Activated CD8-positive, alpha-beta memory T cell treated with anti-CD3 and anti-CD28 coated beads, Interleukin-2, amount 50 U/mL, for 24 hours (primary cell): Measurements from ENCODE around the gene SUSD1.
A peak's percentile ranks its signal among the peaks of the same experiment; 100 is the strongest.
"Not testable (repeated sequence)": the region's sequence is repeated elsewhere in the genome, so short reads cannot be mapped to it uniquely, and the experiment has no call there.

ENCODE experiments used
- DNase-seq: peaks from one replicate; pipeline ENCODE4 v3.0.0-alpha.2; 2020; ENCODE audit errors: extremely low read depth

SUSD1 gene

DNA sequence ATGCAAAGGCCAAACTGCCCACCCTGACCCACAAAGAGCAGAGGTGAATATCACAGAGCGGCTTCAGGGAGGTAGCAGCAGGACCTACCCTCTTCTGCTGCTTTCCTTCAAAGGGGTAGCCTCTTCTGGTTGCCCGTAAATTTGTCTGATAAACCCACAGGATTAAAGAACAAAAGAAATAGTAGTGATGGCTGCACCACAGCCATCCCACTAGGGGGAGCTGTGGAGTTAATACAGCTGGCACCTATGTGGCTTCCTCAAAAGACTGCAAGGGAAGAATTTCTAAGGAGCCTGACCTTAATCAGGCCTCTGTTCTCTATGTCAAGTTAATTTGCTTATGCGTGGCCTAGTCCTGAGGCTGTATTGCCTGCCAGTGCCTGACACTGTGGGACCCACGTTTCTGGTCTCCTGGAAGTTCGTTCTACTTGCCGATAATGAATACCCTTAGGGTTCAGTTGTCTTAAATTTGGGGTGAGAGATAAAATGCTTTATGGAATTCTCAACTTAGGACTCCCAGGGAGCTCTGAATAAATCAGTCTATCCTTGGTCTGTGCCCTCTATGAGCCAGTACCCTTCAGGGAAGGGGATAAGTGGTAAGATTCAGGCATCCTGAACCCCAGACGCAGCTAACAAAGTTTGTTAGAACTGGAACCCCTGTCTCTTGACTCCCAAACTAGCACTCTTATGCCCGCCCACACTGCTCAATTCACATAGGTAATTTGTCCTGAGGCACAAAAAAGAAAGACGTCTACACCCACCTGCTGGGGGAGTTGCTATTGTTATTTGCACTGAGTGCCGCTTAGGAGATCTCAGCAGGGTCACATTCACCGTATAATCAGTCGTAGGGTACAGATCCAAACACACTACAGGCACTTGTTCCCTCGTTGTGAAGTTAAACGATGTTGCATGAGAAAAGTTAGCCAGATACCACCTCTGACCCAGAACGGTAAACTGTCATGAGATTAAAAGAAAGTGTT, 77.1 kb downstream of the SUSD1 start:
- peak; percentile 15 for DNase-seq

DNA sequence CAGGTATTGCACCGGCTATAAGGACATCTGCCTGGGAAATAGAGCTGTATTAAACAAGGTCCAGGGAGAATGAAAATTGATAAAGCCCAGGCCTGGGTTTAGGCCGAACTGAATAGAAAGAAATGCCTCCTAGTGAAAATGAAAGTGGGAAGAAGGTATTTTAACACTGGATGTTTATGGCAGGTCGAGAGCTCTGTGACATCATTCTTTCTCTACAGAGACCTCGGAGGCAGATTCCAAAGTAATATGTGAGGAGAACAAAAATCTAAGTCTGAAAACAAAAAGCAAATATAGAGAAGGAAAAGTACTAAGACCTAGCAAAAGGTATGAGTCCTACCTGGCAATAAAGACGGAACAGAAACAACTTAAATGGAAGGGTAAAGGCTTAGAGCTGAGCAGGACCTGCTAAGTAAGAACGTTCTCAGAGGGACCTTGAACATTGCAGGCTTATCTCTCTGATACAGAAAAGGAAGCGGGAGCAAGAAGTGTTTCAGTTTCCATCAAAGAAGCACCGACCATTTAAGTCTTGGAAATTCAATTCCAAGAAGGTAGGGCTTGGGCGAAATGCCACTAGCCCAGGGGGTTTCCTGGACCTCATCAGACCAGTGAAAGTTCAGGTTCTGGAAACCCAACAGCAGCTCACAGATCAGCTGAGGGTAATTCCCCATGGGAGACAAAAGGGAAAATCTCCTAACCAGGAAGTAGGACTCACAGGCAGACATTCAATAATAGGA, 80.0 kb downstream of the SUSD1 start:
- DNase-seq = no peak

DNA sequence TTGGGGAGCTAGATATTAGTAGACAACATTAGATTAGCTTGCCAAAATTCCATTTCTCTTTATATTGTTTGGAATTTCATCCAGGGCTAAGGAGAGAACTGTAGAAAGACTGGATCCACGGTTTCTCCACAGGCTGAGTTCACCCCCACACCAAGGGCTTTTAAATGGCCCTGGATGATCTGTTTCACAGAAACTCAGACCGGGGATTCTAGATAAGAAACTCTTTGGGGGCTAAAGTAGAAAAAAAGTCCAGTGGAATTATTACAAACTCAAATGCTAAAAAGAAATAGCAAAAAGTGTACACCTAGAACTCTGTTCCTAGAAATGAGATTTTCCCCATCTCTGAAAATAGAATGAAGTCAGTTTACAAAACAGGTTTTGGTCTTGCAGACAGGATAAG, 80.9 kb downstream of the SUSD1 start:
- DNase-seq = no peak

DNA sequence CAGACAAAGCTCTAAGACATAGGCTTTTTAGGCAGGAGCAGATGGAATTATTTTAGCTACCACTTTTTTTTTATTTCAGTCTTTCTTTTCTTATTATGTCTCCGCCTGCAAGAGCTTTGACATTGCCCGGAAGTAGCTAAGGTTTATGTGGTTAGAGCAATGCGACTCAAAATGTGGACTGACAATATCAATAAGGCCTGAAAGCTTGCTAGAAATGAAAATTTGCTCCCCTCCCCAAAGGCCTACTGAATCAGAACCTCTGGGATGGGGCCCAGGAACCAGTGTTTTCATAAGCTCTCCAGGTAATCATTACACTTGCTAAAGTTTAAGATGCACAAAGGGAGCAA, 81.3 kb downstream of the SUSD1 start:
- no peak for DNase-seq

DNA sequence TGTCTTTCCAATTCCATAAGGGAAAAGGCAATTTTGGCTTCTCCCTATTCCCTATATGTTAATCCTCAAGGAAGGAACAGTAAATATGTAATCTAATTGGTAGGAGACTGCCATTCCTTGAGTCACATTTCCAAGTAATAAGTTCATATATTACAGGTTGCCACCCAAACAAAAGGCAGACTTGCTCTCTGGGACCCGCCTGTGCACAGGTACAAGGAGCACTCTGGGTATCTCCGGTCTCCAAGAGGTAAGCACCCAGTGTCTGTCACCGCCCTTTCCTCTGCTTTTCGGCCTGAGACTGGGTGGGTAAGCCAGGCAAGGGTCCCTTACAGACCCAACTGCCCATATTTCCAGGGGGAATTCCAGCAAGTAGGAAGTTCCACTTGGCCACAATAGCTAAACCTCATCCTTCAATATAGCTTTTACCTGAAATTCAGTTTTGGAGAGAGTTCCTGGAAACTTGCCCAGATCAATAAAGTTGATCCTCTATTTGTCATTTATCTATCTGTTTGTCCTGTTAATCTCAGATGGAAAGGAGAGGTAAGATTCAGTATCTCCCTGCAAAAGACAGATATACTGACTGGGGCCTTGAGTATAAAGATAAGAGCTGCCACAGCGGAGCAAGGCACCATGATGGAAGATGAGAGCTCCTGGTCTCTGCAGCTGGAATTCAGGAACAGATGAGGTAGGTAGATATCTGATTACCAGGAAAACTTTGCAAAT, 81.8 kb downstream of the SUSD1 start:
- DNase-seq = no peak

DNA sequence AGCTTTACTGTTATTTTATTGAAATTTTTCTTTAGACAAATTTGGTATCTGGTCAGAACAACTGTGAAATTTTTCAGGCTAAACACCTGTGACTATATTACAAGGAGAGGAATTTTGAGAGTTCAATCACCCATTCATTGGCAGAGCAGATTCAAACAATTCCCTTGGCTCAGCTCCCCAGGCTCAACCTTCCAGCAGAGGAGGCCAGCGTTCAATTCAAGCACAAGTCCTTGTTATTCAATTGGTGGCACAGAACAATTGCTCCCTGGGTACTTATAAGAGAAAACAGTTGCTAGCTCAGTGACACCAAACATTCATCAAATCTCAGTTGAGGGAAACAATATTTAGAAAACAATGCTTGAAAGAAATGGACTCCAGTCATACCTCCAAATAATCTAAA, 83.3 kb downstream of the SUSD1 start:
- no peak for DNase-seq

DNA sequence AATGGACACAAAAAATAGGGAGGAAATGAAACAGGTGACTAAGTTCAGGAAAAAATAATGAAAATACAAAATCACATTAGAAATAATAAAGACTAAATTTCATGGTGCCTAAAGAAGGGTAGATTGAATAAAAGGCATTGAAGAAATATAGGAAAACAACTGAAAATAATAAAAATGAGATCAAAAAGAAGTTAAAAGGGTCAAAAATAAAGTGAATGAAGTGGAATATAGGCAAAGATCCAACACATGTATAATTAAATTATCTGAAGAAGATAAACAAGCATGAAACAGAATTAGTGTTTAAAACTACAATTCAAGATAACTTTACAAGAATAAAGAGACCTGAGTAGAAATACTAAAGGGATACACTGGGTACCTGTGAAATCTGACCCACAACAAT, 87.6 kb downstream of the SUSD1 start:
- DNase-seq = no peak

DNA sequence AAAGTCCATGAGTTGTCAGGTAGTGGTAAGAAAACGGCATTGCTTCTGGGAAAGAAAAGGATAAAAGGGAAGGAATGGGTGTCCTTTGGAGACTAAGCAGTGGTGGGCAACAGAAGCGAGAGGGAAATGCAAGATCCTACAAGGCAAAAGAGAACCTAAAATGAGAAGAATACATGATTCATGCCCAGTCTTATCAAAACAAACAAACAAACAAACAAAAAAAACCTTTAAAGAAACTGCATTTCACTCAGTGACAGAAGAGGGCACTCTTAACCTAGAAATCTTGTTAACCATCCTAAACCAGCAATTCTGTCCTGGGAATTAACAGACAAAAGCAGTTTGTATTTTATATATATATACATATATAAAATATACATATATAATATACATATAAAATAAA, 88.5 kb downstream of the SUSD1 start:
- no peak for DNase-seq

DNA sequence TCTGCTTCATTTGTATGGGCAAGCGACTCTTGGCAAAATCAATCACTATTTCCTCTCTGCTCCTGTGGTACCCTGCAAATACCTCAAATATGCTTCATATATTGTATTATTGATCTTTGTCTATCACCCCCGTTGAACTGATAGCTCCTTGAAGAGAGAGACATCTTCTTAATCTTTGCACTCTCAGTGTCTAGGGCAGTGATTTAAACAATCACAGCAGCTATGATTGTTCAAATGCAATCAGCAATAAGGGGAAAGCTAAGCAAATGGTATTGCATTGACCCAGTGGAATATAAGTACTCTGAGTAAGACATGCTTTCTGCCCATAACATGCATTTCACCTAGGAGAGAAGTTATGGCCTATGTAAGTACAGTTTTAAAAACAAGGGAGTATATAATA, 90.2 kb downstream of the SUSD1 start:
- no peak for DNase-seq

DNA sequence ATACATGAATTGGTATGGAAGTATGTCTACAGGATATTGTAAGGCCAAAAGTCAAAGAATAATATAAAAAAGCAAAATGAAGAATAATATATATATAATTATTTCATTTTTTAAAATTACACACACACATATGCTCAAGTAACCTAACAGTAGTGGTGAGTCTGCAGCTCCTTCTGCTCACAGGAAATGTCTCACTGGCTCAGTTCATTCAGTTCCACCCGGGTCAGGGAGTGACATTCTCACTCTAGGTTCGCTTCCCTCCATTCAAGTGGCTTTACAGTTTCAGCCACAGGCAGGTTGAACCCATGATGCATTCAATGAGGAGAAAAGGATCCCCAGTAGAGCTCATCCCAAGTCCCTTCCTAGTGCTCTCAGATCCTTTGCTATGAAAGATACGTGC, 90.8 kb downstream of the SUSD1 start:
- no peak for DNase-seq

DNA sequence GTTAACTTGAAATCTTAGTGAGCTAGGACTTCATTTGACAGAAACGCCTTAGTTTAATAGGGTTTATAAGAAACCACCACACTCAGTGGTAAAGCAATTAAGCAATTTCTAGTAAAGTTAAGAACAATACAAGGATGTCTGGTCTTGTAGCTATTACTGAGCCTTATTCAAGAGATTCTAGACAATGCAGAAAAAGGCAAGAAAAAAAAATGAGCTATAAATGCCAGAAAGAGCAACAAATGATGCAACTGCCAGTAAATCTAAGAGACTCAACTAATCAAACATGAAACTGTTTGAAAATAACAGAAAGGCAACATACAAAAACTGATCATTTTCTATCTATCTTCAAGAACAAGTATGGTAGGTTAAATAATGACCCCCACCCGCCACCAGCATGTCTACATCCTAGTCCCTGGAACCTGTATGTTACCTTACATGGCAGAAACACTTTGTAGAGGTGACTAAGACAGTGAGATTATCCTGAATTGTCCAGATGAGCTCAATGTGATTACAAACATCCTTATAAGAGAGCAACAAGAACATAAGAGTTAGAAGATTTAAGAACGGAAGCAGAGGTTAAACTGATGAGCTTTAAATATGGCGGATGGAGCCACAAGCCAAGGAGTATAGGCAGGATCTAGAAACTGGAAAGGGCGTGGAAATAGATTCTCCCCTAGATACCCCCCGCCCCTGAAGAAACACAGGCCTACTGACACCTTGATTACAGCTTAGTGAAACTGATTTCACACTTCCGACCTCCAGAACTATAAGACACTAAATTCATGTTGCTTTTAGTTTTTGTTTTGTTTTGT, 93.0 kb downstream of the SUSD1 start:
- no peak for DNase-seq

DNA sequence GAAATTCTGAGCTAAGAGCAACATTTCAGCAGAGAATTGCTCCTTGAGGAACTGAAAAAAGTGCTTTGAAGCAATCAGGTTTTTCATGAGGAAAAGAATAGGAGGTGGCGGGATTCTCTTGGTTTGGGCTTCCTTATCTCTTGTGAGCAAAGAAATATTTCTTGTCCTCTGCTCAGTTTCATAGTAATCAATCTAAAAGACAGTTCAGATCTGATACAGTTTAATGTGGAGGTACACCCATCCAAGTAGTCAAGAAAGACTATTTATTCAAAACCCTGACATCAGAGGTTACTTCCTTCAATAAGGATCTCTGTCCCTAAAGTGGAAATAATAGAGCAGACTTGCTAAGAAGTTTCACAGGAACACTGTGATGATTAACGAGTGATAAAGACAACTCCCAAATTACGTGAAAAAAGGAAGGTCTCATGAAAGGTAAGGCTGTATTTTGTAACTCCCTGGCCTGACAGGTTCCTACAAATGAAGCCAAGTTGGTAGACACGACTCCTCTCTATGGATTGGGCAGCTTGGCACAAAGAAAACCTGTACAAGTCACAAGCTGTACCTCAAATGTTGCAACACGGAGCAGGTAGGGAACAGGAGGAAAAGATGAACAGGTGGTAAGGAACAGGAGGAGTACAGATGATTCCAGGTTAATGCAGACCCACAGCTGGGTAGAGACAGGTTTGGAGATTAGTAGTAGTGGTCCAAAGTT, 94.1 kb downstream of the SUSD1 start:
- DNase-seq = no peak

DNA sequence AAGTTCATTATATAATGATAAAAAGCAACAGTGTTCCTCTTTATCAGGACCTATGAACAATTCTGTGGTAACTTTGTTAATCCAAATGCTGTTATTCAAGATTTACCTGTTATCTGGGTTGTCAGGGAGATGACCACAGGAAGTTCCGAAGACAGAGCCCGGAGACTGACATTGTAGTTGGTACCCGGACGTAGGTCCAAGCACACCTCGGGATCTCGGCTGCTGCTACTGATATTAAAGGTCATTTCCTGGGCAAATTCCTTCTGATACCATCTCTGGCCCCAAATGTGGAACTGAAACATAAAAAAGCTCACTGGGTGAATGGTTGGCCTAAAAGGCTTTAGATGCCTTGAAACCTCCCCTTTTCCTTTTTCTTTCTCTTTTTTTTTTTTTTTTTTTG, 96.7 kb downstream of the SUSD1 start:
- DNase-seq = no peak

DNA sequence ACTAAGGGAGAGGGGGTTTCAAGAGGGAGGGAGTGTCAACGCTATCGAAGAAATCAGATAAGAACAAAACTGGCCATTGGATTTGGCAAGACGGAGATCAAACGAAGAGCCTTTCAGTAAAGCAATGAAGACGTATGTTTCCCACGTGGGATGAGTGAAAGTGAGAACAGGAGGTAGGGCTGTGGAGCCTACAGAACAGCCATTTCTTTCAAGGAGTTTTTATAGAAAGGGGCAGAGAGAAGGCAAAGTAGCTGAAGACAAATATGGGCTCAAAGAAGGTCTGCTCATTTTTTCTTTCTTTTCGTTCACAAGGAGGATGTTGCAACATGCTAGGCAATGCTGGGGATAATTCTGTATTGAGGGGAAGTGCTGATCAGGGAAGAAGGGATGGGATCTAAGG, 98.3 kb downstream of the SUSD1 start:
- DNase-seq = no peak

DNA sequence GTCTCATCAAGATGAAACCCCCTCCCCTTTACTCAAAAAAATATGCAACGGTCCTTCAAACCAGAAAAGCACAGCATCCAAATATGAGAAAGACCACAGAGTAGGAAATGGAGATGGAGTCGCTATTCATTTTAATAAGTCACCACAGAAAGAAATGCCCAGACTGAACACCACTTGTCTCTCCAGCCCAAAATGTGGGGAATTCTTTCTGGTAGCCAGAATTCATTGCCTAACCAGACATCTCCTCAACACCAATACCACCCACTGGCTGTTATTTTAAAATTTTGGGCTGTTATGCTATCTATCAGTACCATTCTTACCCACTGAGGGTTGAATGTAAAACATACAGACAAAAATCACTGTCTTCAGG, 100.1 kb downstream of the SUSD1 start:
- no peak for DNase-seq

DNA sequence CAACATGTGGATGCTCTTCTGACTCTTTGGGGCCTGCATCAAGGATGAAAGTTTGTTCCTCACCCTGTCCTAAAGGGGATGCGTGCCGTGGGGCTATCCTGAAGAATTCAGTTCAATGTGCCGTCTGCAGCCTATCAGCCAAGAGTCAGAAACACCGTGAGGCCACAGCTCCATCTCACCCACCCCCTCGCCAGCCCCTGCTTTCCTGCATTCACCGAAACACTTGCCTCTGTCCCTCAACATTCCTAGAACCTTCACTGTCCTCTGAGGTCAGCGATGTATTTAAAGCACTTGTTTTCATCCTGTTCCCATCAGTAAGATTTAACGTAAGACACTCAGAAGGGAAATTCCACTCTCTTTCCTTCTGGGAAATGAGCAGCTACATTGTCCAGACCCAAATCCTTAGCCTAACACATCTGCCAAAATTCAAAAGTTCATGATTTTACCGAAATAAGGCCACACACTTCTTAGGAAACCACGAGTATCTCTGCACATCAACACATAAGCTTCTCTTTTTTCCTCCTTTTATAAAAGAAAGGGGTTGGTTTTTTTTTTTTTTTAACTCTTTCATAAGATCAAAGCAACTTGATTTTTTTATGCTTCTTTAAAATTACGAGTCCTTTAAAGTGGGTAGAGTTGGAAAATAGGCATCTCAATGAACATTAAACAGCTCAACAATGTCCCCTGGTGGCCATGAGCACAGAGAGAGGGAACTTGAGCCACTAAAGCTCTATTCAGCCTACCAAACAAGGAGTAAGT, 100.7 kb downstream of the SUSD1 start:
- DNase-seq = peak; percentile 52

DNA sequence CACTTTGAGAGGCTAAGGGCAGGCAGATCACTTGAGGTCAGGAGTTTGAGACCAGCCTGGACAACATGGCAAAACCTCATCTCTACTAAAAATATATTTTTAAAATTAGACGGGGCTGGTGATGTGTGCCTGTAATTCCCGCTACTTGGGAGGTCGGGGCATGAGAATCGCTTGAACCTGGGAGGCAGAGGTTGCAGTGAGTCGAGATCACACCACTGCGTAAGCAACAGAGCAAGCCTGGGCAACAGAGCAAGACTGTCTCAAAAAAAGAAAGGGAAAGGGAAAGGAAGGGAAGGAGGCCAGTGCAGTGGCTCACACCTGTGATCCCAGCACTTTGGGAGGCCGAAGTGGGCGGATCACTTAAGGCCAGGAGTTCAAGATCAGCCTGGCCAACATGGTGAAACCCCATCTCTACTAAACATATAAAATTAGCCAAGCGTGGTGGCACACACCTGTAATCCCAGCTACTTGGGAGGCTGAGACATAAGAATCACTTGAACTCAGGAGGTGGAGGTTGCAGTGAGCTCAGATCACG, 101.4 kb downstream of the SUSD1 start:
- not testable (repeated sequence) for DNase-seq

DNA sequence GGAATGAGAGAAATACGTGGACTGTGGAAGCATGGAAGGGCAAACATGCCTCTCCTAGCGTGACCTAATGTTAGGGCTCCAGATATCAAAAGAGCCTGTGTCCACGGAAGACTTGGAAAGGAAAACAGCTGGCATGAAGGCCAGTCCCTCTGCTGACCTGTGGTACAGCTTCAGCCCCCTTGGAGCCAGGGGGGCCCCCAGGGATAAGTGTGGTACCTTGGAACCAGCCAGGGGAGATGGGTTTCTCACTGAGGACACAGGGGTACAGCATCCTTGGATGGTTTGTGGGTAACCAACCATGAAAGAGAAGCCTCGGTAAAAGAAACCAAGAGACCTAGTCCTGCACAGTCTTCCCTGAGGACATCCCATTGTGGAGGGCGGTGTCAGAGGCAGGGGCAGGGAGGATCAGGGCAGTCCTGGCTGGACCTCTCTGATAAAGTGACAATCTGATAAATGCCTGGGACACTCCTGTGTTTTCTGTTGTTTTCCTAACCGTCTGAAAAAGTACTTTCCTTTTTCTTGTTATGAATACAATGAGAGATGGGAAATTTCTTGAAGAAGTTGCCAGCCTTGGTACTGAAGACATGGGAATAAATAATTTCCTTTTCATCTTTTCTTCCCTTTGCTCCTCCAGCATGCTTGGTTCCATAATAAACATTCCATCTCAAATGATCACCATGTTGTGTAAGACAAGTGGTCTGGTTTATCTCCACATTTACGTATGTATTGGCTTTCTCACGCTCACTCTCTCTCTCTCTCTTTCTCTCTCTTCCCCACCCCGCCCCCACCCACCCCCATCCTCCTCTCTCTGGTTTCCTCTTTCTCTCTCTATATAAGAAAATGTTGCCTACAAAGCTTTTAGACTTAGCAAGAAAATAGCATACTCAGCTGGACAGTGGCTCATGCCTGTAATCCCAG, 102.1 kb downstream of the SUSD1 start:
- DNase-seq = no peak
